ENCODE measurements around the gene LSAMP.

LSAMP gene

GRCh38 chr3:115790759-115791158, 654.5 kb downstream of the LSAMP start (continued):
- TF ChIP-seq ZNF394 (tag by site-specific recombination; IDR thresholded peaks at IDR 0.05; ENCODE audit: borderline replicate concordance), result 0 out of 2 replicates have a peak, but pooled peaks have one; percentile 44
- TF ChIP-seq ZNF518A (tag by site-specific recombination; conservative IDR thresholded peaks at IDR 0.05; ENCODE audit: low read depth), result no peak
- 0 out of 2 replicates have a peak, but pooled peaks have one; percentile 21 for TF ChIP-seq PRDM10 (tag by site-specific recombination; IDR thresholded peaks at IDR 0.05)
- no peak for TF ChIP-seq ZBTB1 (tag by site-specific recombination; IDR thresholded peaks at IDR 0.05)
- TF ChIP-seq ZNF274 (IDR thresholded peaks at IDR 0.05; ENCODE audit: low read length), result no peak
- no peak for TF ChIP-seq ZNF274 (tag by site-specific recombination; IDR thresholded peaks at IDR 0.05; ENCODE audit: borderline replicate concordance)
- TF ChIP-seq ZNF350 (tag by site-specific recombination; IDR thresholded peaks at IDR 0.05), result no peak
- TF ChIP-seq ZNF157 (tag by site-specific recombination; IDR thresholded peaks at IDR 0.05), result no peak
- TF ChIP-seq ZFP3 (tag by site-specific recombination; IDR thresholded peaks at IDR 0.05; ENCODE audit: low read depth), result no peak
- no peak for TF ChIP-seq ZNF280D (tag by site-specific recombination; IDR thresholded peaks at IDR 0.05)

GRCh38 chr3:115789481-115789880, 655.8 kb downstream of the LSAMP start:
- no peak overlapping the region for H3K4me3 ChIP-seq (ENCODE audit: low read depth, low read length)
- TF ChIP-seq ZNF23 (tag by site-specific recombination; IDR thresholded peaks at IDR 0.05; ENCODE audit: borderline replicate concordance) (no peak), YY2 (tag by site-specific recombination; IDR thresholded peaks at IDR 0.05) (no peak), PRDM10 (tag by site-specific recombination; IDR thresholded peaks at IDR 0.05) (no peak), ZNF830 (tag by site-specific recombination; IDR thresholded peaks at IDR 0.05; ENCODE audit: low read depth) (no peak), ZBTB6 (tag by site-specific recombination; IDR thresholded peaks at IDR 0.05) (no peak), ZSCAN5A (tag by site-specific recombination; IDR thresholded peaks at IDR 0.05) (no peak), ZNF174 (tag by site-specific recombination; IDR thresholded peaks at IDR 0.05) (no peak)
- POLR2A ChIA-PET, result no interaction called here
- CTCF ChIA-PET, result no interaction called here
- H3K4me1 ChIP-seq (ENCODE audit: control insufficient read depth, insufficient read depth, low read length), result no peaks in the 10 kb centered on the region
- H3K27ac ChIP-seq (ENCODE audit: extremely low read depth, low read depth, low read length), result no peak overlapping the region
- H3K9me3 ChIP-seq (ENCODE audit: control insufficient read depth, insufficient read depth, low read depth, low read length), result no peaks in the 10 kb centered on the region
- no peaks in the 10 kb centered on the region for H3K36me3 ChIP-seq (ENCODE audit: control insufficient read depth in 2 of 2, insufficient read depth in 1 of 2, low read length in 2 of 2)
